Activated naive CD4-positive, alpha-beta T cell treated with anti-CD3 and anti-CD28 coated beads, Interleukin-2, amount 10 ng/mL, durations not matched to agents 7 days and 5 days (primary cell): ENCODE data around the gene PTPRD.

ENCODE experiments used
- CTCF ChIA-PET: fragments of 350-600 bp; sonication (Branson Sonifier 250); formaldehyde crosslinking; loops from one replicate; lab custom pipeline; 2021; ENCODE audit warnings: antibody characterized with exemption; lab: Charles Lee
- DNase-seq: peaks from one replicate; pipeline ENCODE4 v3.0.0-alpha.2; 2020
- H3K27ac Mint-ChIP-seq: one replicate; pipeline ENCODE4 v1.8.0; 2021; ENCODE audit warnings: mild to moderate bottlenecking, moderate library complexity, mixed read lengths
- H3K27me3 Mint-ChIP-seq: one replicate; pipeline ENCODE4 v1.8.0; 2021; ENCODE audit warnings: mild to moderate bottlenecking, mixed read lengths
- H3K36me3 Mint-ChIP-seq: one replicate; pipeline ENCODE4 v1.8.0; 2021; ENCODE audit warnings: mixed read lengths
- H3K4me1 Mint-ChIP-seq: one replicate; pipeline ENCODE4 v1.8.0; 2021; ENCODE audit warnings: mixed read lengths
- H3K4me3 Mint-ChIP-seq: one replicate; pipeline ENCODE4 v1.8.0; 2021; ENCODE audit warnings: mild to moderate bottlenecking, moderate library complexity, mixed read lengths
- H3K9me3 Mint-ChIP-seq: one replicate; pipeline ENCODE4 v1.8.0; 2021; ENCODE audit warnings: mixed read lengths

The PTPRD gene

DNA sequence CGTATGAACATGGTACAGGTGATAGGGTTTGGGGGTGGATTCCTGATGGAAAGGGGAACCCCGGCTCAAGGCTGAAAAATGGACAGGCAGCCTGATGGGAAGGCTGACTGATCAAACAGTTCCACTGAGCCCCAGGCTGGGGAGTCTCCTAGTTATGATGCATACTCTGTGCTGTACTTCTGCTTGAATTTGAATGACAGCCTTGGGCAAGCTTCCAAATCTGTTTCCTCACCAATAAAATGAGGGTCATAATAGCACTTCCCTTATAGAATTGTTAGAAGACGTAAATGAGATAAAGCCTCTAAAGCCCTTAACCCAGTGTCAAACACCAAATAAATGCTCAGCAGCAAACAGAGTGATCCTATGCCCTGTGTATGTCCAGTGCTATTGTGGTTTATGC is 2334.8 kb downstream of the PTPRD start:
- DNase-seq = no peak
- Mint-ChIP-seq H3K9me3 (no peaks in the 10 kb centered on the region), H3K4me3 (no peak overlapping the region), H3K27me3 (no peaks in the 10 kb centered on the region), H3K27ac (no peak overlapping the region), H3K36me3 (no peaks in the 10 kb centered on the region), H3K4me1 (no peaks in the 10 kb centered on the region)
- CTCF ChIA-PET = no interaction called here

DNA sequence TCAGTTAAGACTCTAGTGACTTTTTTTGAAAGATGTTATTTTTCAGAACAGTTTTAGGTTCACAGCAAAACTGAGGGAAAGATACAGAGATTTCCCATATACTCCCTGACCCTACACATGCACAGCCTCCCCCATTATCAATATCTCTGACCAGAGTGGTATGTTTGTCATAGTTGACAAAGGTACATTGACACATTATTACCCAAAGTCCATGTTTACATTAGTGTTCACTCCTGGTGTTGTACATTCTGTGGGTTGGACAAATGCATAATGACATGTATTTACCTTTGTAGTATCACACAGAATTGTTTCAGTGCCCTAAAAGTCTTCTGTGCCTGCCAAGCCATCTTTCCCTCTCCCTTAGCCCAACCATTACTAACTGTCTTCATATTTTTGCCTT is 2342.6 kb downstream of the PTPRD start:
- CTCF ChIA-PET = no interaction called here
- Mint-ChIP-seq H3K4me3 (no peak overlapping the region), H3K4me1 (no peaks in the 10 kb centered on the region), H3K27me3 (no peaks in the 10 kb centered on the region), H3K9me3 (no peaks in the 10 kb centered on the region), H3K36me3 (no peaks in the 10 kb centered on the region), H3K27ac (no peak overlapping the region)
- DNase-seq = no peak

GRCh38 chr9:8268881-8269280 is 2343.9 kb downstream of the PTPRD start:
- H3K36me3 Mint-ChIP-seq = no peaks in the 10 kb centered on the region
- no peaks in the 10 kb centered on the region for H3K9me3 Mint-ChIP-seq
- CTCF ChIA-PET = no interaction called here
- H3K4me1 Mint-ChIP-seq = no peaks in the 10 kb centered on the region
- H3K4me3 Mint-ChIP-seq = no peak overlapping the region
- DNase-seq = no peak
- no peak overlapping the region for H3K27ac Mint-ChIP-seq
- no peaks in the 10 kb centered on the region for H3K27me3 Mint-ChIP-seq

- H3K36me3 Mint-ChIP-seq = no peaks in the 10 kb centered on the region
- H3K9me3 Mint-ChIP-seq = no peaks in the 10 kb centered on the region
- no peaks in the 10 kb centered on the region for H3K27me3 Mint-ChIP-seq
- H3K27ac Mint-ChIP-seq = no peak overlapping the region
- no peak for DNase-seq
- no peaks in the 10 kb centered on the region for H3K4me1 Mint-ChIP-seq
- CTCF ChIA-PET = no interaction called here
- H3K4me3 Mint-ChIP-seq = no peak overlapping the region
Measured at GRCh38 chr9:8268216-8268878, 2344.5 kb downstream of the PTPRD start.

DNA sequence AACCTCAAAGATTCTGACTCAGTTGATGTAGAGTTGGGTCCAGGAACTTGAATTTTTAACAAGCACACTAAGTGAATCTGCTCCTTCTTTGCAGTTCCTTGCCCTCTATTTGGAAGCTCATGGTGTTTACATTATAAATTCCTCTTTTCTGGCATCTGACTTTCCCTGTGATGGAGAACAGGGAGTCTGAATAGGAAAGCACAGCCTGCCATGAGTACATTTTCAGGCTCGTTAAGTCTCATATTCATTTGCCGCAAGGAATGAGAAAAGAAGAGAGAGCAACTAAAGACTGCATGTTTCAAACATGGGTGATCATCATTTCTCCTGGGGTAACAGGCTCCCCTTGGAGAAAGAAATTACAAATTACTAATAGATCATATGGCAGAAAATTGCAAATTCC is 2345.2 kb downstream of the PTPRD start:
- Mint-ChIP-seq H3K27ac (no peak overlapping the region), H3K27me3 (no peaks in the 10 kb centered on the region), H3K4me1 (no peaks in the 10 kb centered on the region), H3K9me3 (no peaks in the 10 kb centered on the region), H3K36me3 (no peaks in the 10 kb centered on the region), H3K4me3 (no peak overlapping the region)
- no peak for DNase-seq
- CTCF ChIA-PET = no interaction called here

DNA sequence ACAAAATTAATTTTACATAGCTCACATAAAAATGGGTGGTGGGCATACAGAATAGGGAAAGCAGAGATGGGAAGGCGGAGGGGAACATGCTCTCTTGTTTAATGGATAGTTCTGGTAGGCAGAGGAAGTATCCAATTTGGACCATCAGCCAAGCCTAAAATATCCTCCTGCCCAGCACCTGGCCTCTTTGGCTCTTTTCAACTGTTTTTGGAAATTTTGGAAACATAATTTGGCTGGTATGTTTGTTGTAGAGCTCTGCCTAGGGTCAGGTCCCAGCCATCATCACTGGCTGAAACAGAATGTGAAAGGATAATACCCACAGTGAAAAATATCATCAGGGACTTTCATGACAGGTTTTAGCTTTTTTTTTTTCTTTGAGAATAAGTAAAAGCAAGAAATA is 2345.9 kb downstream of the PTPRD start:
- Mint-ChIP-seq H3K36me3 (no peaks in the 10 kb centered on the region), H3K27ac (no peak overlapping the region), H3K4me3 (no peak overlapping the region), H3K27me3 (no peaks in the 10 kb centered on the region), H3K4me1 (no peaks in the 10 kb centered on the region), H3K9me3 (no peaks in the 10 kb centered on the region)
- CTCF ChIA-PET = no interaction called here
- DNase-seq = no peak

- H3K27ac Mint-ChIP-seq = no peak overlapping the region
- no peaks in the 10 kb centered on the region for H3K9me3 Mint-ChIP-seq
- DNase-seq = no peak
- H3K4me3 Mint-ChIP-seq = no peak overlapping the region
- no peaks in the 10 kb centered on the region for H3K27me3 Mint-ChIP-seq
- H3K36me3 Mint-ChIP-seq = no peaks in the 10 kb centered on the region
- no peaks in the 10 kb centered on the region for H3K4me1 Mint-ChIP-seq
- CTCF ChIA-PET = no interaction called here
Measured at GRCh38 chr9:8265281-8265680, 2347.5 kb downstream of the PTPRD start.
